ENCODE measurements around the gene GREM1. TPM values are rescaled to one million over a fixed set of nuclear protein-coding genes. Genes with fewer than 3 reads are reported as not detected.

The GREM1 gene
- total and polyA plus RNA-seq, 2 donors (not counting 3 experiments of a cell fraction or from before 2014, with no cell fraction given): not detected

DNA sequence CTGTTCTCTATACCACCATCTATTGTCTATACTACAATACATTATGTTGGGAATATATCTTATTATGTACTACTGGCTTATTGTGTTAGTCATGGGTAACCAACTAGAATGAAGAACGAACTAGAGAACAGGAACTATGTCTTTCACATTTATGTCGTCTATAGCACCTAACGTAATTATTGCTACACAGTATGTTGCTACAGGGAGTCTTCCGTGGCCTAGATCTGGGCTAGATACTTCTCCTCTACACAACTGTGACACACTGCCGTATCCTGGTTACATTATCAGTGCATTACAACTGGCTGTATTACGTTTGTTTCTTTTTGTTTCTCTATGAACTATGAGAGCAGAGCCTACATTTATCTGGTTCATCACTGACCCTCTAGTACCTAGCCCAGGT lies 42.3 kb upstream of the GREM1 start:
- H3K4me3 ChIP-seq (replicated peaks in 1 of 3; ENCODE audit: insufficient read depth in 1 of 3, low read depth in 1 of 3, low read length in 3 of 3): no peak overlapping the region
- H3K9ac ChIP-seq (replicated peaks; ENCODE audit: extremely low read depth, insufficient read depth, low read length): no peak overlapping the region
- dilution Hi-C loops (cut with MboI; ENCODE audit: extremely low pct_ligation_motif_present, low sequenced_read_pairs) (loop anchor here (25.0 kb wide), 1 partner anchor 312 kb away; no protein-coding TSS in a partner anchor), intact Hi-C loops (cut with micrococcal nuclease) (loop anchor here (10.0 kb wide), 1 partner anchor 59 kb away; no protein-coding TSS in a partner anchor)
- H3K4me2 ChIP-seq (ENCODE audit: insufficient read depth, low read length): no peak overlapping the region
- no TSS peak for BruUV-seq (replicated peaks)
- no peak for DNase-seq (ENCODE audit: low read depth, low spot score)
- H3K9me1 ChIP-seq (replicated peaks; ENCODE audit: control insufficient read depth, extremely low read depth, insufficient read depth, low read length): no peaks in the 10 kb centered on the region
- H3K27ac ChIP-seq (ENCODE audit: insufficient read depth, low read depth, low read length): no peak overlapping the region
- no peaks in the 10 kb centered on the region for H3K4me1 ChIP-seq (ENCODE audit: control insufficient read depth, extremely low read depth, insufficient read depth, low read length)
- POLR2A ChIA-PET: no interaction called here
- no peaks in the 10 kb centered on the region for H3K9me3 ChIP-seq (replicated peaks; ENCODE audit: control insufficient read depth, insufficient read depth, low read length)
- no peak for FAIRE-seq
- H3K79me2 ChIP-seq (ENCODE audit: control insufficient read depth, insufficient read depth, low read length): no peaks in the 10 kb centered on the region
- CTCF ChIA-PET: interaction anchor here (0.9 to 1.8 kb wide), 2 partner anchors 13 to 134 kb away, joined by 4 to 7 read pairs; no protein-coding TSS in a partner anchor
- no peak for TF ChIP-seq POLR2AphosphoS5 (IDR thresholded peaks at IDR 0.05; ENCODE audit: insufficient read depth, low read depth, low read length)
- TF ChIP-seq, protein P1, sequence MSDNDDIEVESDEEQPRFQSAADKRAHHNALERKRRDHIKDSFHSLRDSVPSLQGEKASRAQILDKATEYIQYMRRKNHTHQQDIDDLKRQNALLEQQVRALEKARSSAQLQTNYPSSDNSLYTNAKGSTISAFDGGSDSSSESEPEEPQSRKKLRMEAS (IDR thresholded peaks at IDR 0.05; ENCODE audit: insufficient read depth, insufficient read length): no peak
- TF ChIP-seq MYC (IDR thresholded peaks at IDR 0.05; ENCODE audit: low read depth, low read length): no peak
- no peak overlapping the region for H2AFZ ChIP-seq (ENCODE audit: low read depth, low read length)
- no peaks in the 10 kb centered on the region for H3K27me3 ChIP-seq (ENCODE audit: control insufficient read depth in 2 of 2, insufficient read depth in 2 of 2, low read length in 2 of 2)
- H4K20me1 ChIP-seq (replicated peaks; ENCODE audit: control insufficient read depth, extremely low read depth, insufficient read depth, low read length): no peaks in the 10 kb centered on the region
- H3K36me3 ChIP-seq (ENCODE audit: control insufficient read depth in 2 of 2, extremely low read depth in 1 of 2, insufficient read depth in 2 of 2, low read length in 2 of 2): no peaks in the 10 kb centered on the region

DNA sequence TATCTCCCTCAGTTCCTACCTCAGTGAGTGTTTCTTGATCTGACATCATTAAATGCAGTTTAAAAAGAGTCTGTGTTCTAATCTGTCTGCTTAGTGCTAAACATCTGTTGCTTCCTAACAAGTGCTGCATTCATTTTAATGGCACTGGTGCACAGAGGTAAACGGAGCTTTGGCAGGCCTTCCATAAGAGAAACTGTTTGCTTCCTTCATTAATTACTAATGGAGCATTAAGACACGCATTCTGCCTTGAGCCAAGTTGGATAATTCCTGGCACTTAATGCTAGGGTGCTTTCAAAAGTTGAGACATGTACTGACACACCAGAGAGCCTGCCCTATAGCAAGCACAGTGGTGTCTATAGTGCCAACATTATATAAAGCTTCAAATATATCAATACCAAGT lies 41.6 kb upstream of the GREM1 start:
- TF ChIP-seq POLR2AphosphoS5 (IDR thresholded peaks at IDR 0.05; ENCODE audit: insufficient read depth, low read depth, low read length): no peak
- TF ChIP-seq MYC (IDR thresholded peaks at IDR 0.05; ENCODE audit: low read depth, low read length): no peak
- no peak for TF ChIP-seq GATA2 (IDR thresholded peaks at IDR 0.05; ENCODE audit: insufficient read depth, insufficient read length, low read depth, low read length)
- no peak for TF ChIP-seq POLR2A (IDR thresholded peaks at IDR 0.05; ENCODE audit: low read depth, low read length)
- TF ChIP-seq FOS (IDR thresholded peaks at IDR 0.05; ENCODE audit: borderline replicate concordance, insufficient read depth, low read length): no peak
- TF ChIP-seq, protein P1 (IDR thresholded peaks at IDR 0.05; ENCODE audit: insufficient read depth, insufficient read length): no peak
- TF ChIP-seq, protein P2, sequence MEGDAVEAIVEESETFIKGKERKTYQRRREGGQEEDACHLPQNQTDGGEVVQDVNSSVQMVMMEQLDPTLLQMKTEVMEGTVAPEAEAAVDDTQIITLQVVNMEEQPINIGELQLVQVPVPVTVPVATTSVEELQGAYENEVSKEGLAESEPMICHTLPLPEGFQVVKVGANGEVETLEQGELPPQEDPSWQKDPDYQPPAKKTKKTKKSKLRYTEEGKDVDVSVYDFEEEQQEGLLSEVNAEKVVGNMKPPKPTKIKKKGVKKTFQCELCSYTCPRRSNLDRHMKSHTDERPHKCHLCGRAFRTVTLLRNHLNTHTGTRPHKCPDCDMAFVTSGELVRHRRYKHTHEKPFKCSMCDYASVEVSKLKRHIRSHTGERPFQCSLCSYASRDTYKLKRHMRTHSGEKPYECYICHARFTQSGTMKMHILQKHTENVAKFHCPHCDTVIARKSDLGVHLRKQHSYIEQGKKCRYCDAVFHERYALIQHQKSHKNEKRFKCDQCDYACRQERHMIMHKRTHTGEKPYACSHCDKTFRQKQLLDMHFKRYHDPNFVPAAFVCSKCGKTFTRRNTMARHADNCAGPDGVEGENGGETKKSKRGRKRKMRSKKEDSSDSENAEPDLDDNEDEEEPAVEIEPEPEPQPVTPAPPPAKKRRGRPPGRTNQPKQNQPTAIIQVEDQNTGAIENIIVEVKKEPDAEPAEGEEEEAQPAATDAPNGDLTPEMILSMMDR (IDR thresholded peaks at IDR 0.05; ENCODE audit: extremely low read depth in 1 of 2, insufficient read depth in 1 of 2, low read depth in 1 of 2, low read length in 2 of 2): no peak
- no peak for TF ChIP-seq EZH2 (IDR thresholded peaks at IDR 0.05; ENCODE audit: borderline replicate concordance, low read depth, low read length, severe bottlenecking)
- TF ChIP-seq JUN (IDR thresholded peaks at IDR 0.05; ENCODE audit: borderline replicate concordance, insufficient read depth, insufficient read length, low read depth): no peak
- Histone ChIP-seq H3K27ac (ENCODE audit: insufficient read depth, low read depth, low read length) (no peak overlapping the region), H2AFZ (ENCODE audit: low read depth, low read length) (no peak overlapping the region), H4K20me1 (replicated peaks; ENCODE audit: control insufficient read depth, extremely low read depth, insufficient read depth, low read length) (no peaks in the 10 kb centered on the region), H3K79me2 (ENCODE audit: control insufficient read depth, insufficient read depth, low read length) (no peaks in the 10 kb centered on the region), H3K9me3 (replicated peaks; ENCODE audit: control insufficient read depth, insufficient read depth, low read length) (no peaks in the 10 kb centered on the region), H3K36me3 (ENCODE audit: control insufficient read depth in 2 of 2, extremely low read depth in 1 of 2, insufficient read depth in 2 of 2, low read length in 2 of 2) (no peaks in the 10 kb centered on the region), H3K4me1 (ENCODE audit: control insufficient read depth, extremely low read depth, insufficient read depth, low read length) (no peaks in the 10 kb centered on the region), H3K27me3 (ENCODE audit: control insufficient read depth in 2 of 2, insufficient read depth in 2 of 2, low read length in 2 of 2) (no peaks in the 10 kb centered on the region), H3K9me1 (replicated peaks; ENCODE audit: control insufficient read depth, extremely low read depth, insufficient read depth, low read length) (no peaks in the 10 kb centered on the region), H3K9ac (replicated peaks; ENCODE audit: extremely low read depth, insufficient read depth, low read length) (no peak overlapping the region), H3K4me2 (ENCODE audit: insufficient read depth, low read length) (no peak overlapping the region), H3K4me3 (replicated peaks in 1 of 3; ENCODE audit: insufficient read depth in 1 of 3, low read depth in 1 of 3, low read length in 3 of 3) (no peak overlapping the region)
- BruUV-seq (replicated peaks): no TSS peak
- intact Hi-C loops (cut with micrococcal nuclease): loop anchor here (10.0 kb wide), 1 partner anchor 59 kb away; no protein-coding TSS in a partner anchor
- POLR2A ChIA-PET: no interaction called here
- dilution Hi-C loops (cut with MboI; ENCODE audit: extremely low pct_ligation_motif_present, low sequenced_read_pairs): loop anchor here (25.0 kb wide), 1 partner anchor 311 kb away; no protein-coding TSS in a partner anchor
- DNase-seq (ENCODE audit: low read depth, low spot score) (no peak), FAIRE-seq (no peak)
- CTCF ChIA-PET: interaction anchor here (1.8 kb wide), 1 partner anchor 13 kb away, joined by 7 read pairs; no protein-coding TSS in a partner anchor

All from endothelial cell of umbilical vein (primary cell).